Muscle layer of duodenum (tissue), 2 donors: ENCODE results near the gene MPPED2.

ENCODE experiments used
- H3K27ac ChIP-seq: one replicate; pipeline ENCODE4 v1.7.0; 2013; ENCODE audit warnings: mild to moderate bottlenecking, low read length
- H3K27me3 ChIP-seq: one replicate; pipeline ENCODE4 v1.7.0; 2013; ENCODE audit warnings: low read depth, mild to moderate bottlenecking, control low read depth, low read length
- H3K36me3 ChIP-seq, 2 donors: one replicate each; pipeline ENCODE4 v1.7.0; 2013; ENCODE audit warnings: low read length in 2 of 2, control low read depth in 1 of 2, mild to moderate bottlenecking in 1 of 2; ENCODE audit not compliant: insufficient read depth in 2 of 2, control insufficient read depth in 1 of 2
- H3K4me1 ChIP-seq, 2 donors: one replicate each; pipeline ENCODE4 v1.7.0; 2013; ENCODE audit warnings: low read length in 2 of 2, mild to moderate bottlenecking in 2 of 2, control low read depth in 1 of 2, moderate library complexity in 1 of 2; ENCODE audit not compliant: insufficient read depth in 2 of 2, control insufficient read depth in 1 of 2
- H3K4me3 ChIP-seq, 2 donors: one replicate each; pipeline ENCODE4 v1.7.0; 2013; ENCODE audit warnings: low read length in 2 of 2, low read depth in 1 of 2, mild to moderate bottlenecking in 1 of 2
- H3K9me3 ChIP-seq, 2 donors: one replicate each; pipeline ENCODE4 v1.7.0; 2013; ENCODE audit warnings: low read length in 2 of 2, control low read depth in 1 of 2, mild to moderate bottlenecking in 1 of 2; ENCODE audit not compliant: control insufficient read depth in 1 of 2
- donor health status: healthy.

Gene MPPED2

GRCh38 chr11:30483056-30483455, 103.1 kb downstream of the MPPED2 start:
- no peaks in the 10 kb centered on the region for H3K9me3 ChIP-seq
- no peak overlapping the region for H3K27ac ChIP-seq
- no peaks in the 10 kb centered on the region for H3K27me3 ChIP-seq
- no peak overlapping the region for H3K4me3 ChIP-seq
- peaks cover 8 to 34% of the 10 kb centered on the region in 2 donors for H3K4me1 ChIP-seq
- H3K36me3 ChIP-seq, result no peaks in the 10 kb centered on the region

DNA sequence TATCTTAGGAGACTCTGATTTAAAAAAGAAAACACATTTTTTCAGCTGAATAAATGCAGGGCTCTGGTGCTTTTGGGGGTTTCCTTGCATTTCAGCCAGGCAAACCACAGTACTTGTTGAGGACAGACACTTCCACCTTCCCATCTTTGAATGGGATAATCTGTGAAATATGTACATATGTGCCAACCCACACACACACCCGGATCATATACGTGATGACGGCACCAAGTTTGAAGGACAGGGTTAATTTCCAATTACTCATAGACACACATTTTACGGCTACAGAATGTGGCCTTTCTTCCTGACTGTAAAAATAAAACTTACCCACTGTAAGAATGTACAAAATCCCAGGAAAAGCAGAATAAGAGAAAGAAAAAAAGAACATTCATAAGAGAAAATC, 104.4 kb downstream of the MPPED2 start:
- Histone ChIP-seq H3K9me3 (no peaks in the 10 kb centered on the region), H3K4me3 (no peak overlapping the region), H3K4me1 (peaks cover 4 to 26% of the 10 kb centered on the region in 2 donors), H3K27me3 (no peaks in the 10 kb centered on the region), H3K36me3 (no peaks in the 10 kb centered on the region), H3K27ac (no peak overlapping the region)

DNA sequence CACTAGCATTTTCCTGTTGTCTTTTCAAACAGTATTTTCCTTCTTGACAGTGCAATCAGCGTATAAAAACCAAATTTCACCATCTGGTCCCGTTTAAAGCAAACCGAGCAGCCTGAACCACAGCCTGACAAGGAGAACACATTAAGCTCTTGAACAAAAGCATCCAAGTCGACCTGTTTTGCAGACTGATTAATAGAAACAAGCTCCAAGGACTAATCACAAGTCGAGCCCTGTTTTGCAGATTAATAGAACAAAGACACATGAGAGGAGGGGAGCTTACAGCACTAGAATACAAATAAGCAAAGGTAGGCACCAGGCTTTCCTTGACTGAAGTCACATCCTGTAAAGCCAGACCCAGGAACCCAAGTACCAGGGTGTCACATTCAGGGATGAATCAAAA, 104.8 kb downstream of the MPPED2 start:
- H3K27me3 ChIP-seq, result no peaks in the 10 kb centered on the region
- H3K4me1 ChIP-seq, result peaks cover 4 to 26% of the 10 kb centered on the region in 2 donors
- H3K4me3 ChIP-seq, result no peak overlapping the region
- H3K9me3 ChIP-seq, result no peaks in the 10 kb centered on the region
- H3K36me3 ChIP-seq, result no peaks in the 10 kb centered on the region
- no peak overlapping the region for H3K27ac ChIP-seq

DNA sequence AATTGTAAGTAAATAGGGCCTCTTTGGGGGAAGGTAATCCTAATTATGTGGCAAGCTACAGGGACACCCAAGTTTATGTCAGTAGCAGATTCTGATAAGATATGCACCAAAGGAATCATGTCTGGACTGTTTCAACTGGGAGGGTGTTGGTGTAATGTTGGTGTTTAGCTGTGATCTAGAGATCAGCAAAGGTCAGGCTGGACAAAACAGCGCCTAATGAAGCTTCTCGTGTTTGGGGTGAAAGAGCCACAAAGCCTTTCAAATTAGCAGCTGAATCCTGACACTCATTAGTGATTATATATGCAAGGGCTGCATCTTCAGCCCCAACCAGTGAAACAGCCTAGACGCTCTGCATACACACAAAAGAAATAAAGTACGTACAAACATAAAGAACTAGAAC, 106.3 kb downstream of the MPPED2 start:
- Histone ChIP-seq H3K27ac (no peak overlapping the region), H3K9me3 (no peaks in the 10 kb centered on the region), H3K36me3 (no peaks in the 10 kb centered on the region), H3K4me1 (peaks cover 4 to 26% of the 10 kb centered on the region in 2 donors), H3K27me3 (no peaks in the 10 kb centered on the region), H3K4me3 (no peak overlapping the region)

DNA sequence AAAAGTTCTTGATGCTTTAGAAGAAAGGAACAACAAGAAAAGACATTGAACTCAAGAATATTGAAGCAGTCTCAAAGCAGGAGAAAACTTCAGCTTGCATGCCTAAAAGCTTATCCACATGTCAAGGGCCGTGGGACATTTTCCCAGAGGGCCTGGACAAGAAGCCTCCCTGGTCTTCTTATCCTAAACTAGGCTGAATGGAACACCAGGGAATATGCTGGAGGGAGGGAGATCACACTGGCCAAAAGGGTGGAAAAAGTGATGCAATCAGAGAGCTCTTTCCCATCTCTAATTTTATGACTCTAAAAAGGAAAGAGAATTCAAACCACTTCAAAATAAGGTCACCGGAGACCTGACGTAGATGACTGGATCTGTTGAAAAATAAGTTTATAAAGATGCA, 107.2 kb downstream of the MPPED2 start:
- H3K4me3 ChIP-seq, result no peak overlapping the region
- H3K36me3 ChIP-seq, result no peaks in the 10 kb centered on the region
- H3K9me3 ChIP-seq, result no peaks in the 10 kb centered on the region
- H3K27ac ChIP-seq, result peak overlapping the region; percentile 56
- no peaks in the 10 kb centered on the region for H3K27me3 ChIP-seq
- H3K4me1 ChIP-seq, result peaks cover 4 to 26% of the 10 kb centered on the region in 2 donors

- H3K4me3 ChIP-seq, result no peak overlapping the region
- no peaks in the 10 kb centered on the region for H3K9me3 ChIP-seq
- H3K27ac ChIP-seq, result no peak overlapping the region
- H3K27me3 ChIP-seq, result no peaks in the 10 kb centered on the region
- no peaks in the 10 kb centered on the region for H3K36me3 ChIP-seq
- peaks cover 4 to 25% of the 10 kb centered on the region in 2 donors for H3K4me1 ChIP-seq
These were observed 109.1 kb downstream of the MPPED2 start for GRCh38 chr11:30477061-30477460.

GRCh38 chr11:30474151-30474954, 111.8 kb downstream of the MPPED2 start:
- no peaks in the 10 kb centered on the region for H3K9me3 ChIP-seq
- no peaks in the 10 kb centered on the region for H3K27me3 ChIP-seq
- no peak overlapping the region for H3K4me3 ChIP-seq
- no peak overlapping the region for H3K27ac ChIP-seq
- peaks cover 0 to 4% of the 10 kb centered on the region in 2 donors for H3K4me1 ChIP-seq
- no peaks in the 10 kb centered on the region for H3K36me3 ChIP-seq

- no peaks in the 10 kb centered on the region for H3K27me3 ChIP-seq
- no peak overlapping the region for H3K27ac ChIP-seq
- H3K9me3 ChIP-seq, result no peaks in the 10 kb centered on the region
- peaks cover 0 to 3% of the 10 kb centered on the region in 2 donors for H3K4me1 ChIP-seq
- no peaks in the 10 kb centered on the region for H3K36me3 ChIP-seq
- no peak overlapping the region for H3K4me3 ChIP-seq
These were observed 114.9 kb downstream of the MPPED2 start for GRCh38 chr11:30471244-30471643.

- H3K27ac ChIP-seq, result no peak overlapping the region
These were observed 117.3 kb downstream of the MPPED2 start for GRCh38 chr11:30468881-30469280.

DNA sequence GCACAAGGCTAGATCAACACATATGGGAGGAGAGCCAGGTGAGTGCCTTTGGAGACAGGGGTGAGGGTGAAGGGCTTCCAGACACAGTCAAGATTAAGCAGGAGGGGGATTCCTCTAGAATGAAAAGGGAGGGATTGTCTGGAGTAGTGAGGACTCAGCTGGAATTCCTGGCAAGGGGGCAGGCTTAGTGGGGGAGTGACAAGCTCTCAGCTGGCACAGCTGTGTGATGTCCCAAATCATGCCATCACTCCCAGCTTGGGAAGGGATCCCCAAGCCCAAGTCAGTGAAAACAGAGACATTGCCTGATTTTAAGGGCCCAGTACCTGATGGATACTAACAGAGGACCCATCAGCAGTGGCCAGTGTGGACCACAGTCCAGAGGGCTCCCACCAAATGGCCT, 119.0 kb downstream of the MPPED2 start:
- Histone ChIP-seq H3K36me3 (no peaks in the 10 kb centered on the region), H3K9me3 (no peaks in the 10 kb centered on the region), H3K4me1 (peaks cover under 1 to 3% of the 10 kb centered on the region in 2 donors), H3K27me3 (no peaks in the 10 kb centered on the region), H3K4me3 (no peak overlapping the region), H3K27ac (no peak overlapping the region)

More at GRCh38 chr11:30468881-30469280, 117.3 kb downstream of the MPPED2 start:
- H3K27me3 ChIP-seq, result no peaks in the 10 kb centered on the region
- no peaks in the 10 kb centered on the region for H3K9me3 ChIP-seq
- H3K4me3 ChIP-seq, result no peak overlapping the region
- no peaks in the 10 kb centered on the region for H3K36me3 ChIP-seq
- peaks cover 0 to 3% of the 10 kb centered on the region in 2 donors for H3K4me1 ChIP-seq

DNA sequence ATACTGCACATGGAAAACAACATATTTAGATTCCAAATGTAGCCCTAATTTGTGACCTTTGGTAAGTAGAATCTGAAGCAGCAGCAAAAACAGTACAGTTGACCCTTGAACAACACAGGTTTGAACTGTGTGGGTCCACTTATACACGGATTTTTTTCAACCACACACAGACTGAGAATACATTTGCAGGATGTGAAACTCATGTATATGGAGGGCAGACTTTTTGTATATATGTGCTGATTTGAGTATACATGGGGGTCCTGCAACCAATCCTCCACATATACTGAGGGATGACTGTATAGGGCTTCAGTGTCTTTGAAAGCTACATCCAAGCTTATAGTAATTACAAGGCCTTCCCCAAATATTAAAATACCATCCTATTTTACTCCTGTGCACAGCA, 120.5 kb downstream of the MPPED2 start:
- Histone ChIP-seq H3K4me3 (no peak overlapping the region), H3K9me3 (no peaks in the 10 kb centered on the region), H3K4me1 (peaks cover 6 to 10% of the 10 kb centered on the region in 2 donors), H3K27ac (no peak overlapping the region), H3K36me3 (no peaks in the 10 kb centered on the region), H3K27me3 (no peaks in the 10 kb centered on the region)

DNA sequence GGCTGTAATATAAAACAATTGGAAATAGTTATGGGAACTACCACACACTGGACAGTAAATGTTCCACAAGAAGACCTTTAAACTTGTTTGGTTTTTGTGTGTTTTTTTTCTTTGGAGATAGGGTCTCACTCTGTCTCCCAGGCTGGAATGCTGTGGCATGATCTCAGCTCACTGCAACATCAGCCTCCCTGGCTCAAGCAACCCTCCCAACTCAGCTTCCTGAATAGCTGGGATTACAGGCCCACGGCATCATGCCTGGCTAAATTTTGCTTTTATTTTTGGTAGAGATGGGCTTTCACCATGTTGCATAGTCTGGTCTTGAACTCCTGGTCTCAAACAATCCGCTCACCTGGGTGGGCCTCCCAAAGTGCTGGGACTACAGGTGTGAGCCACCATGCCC, 121.0 kb downstream of the MPPED2 start:
- peaks cover 6 to 10% of the 10 kb centered on the region in 2 donors for H3K4me1 ChIP-seq
- no peaks in the 10 kb centered on the region for H3K27me3 ChIP-seq
- no peaks in the 10 kb centered on the region for H3K36me3 ChIP-seq
- H3K4me3 ChIP-seq, result no peak overlapping the region
- H3K9me3 ChIP-seq, result no peaks in the 10 kb centered on the region
- H3K27ac ChIP-seq, result no peak overlapping the region
